Measurements from ENCODE around the gene CTNND2.

DNA sequence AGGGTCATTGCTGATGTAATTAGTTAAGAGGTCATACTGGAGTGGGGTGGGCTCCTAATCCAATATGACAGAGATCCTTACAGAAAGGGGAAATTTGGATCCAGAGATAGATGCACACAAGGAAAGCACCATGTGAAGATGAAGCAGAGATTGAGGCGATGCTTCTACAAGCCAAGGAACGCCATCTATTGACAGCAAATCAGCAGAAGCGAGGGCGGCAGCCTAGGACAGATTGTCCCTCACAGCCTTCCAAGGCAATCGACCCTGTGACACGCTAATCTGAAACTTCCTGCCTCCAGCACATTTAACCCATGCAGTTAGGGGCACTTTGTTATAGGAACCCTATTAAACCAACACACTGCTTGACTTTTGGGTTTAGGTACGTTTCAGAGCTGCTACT is 858.1 kb downstream of the CTNND2 start:
- TF ChIP-seq, protein P1, sequence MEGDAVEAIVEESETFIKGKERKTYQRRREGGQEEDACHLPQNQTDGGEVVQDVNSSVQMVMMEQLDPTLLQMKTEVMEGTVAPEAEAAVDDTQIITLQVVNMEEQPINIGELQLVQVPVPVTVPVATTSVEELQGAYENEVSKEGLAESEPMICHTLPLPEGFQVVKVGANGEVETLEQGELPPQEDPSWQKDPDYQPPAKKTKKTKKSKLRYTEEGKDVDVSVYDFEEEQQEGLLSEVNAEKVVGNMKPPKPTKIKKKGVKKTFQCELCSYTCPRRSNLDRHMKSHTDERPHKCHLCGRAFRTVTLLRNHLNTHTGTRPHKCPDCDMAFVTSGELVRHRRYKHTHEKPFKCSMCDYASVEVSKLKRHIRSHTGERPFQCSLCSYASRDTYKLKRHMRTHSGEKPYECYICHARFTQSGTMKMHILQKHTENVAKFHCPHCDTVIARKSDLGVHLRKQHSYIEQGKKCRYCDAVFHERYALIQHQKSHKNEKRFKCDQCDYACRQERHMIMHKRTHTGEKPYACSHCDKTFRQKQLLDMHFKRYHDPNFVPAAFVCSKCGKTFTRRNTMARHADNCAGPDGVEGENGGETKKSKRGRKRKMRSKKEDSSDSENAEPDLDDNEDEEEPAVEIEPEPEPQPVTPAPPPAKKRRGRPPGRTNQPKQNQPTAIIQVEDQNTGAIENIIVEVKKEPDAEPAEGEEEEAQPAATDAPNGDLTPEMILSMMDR (IDR thresholded peaks at IDR 0.05 in 2 of 3, conservative IDR thresholded peaks at IDR 0.05 in 1 of 3; ENCODE audit: control insufficient read depth in 2 of 3, extremely low read depth in 1 of 3, insufficient read depth in 1 of 3, low read depth in 3 of 3, low read length in 3 of 3) = peak in 1 of 3 experiments; percentile 61; a peak in 2 of 6 replicates
- TF ChIP-seq, protein P2, sequence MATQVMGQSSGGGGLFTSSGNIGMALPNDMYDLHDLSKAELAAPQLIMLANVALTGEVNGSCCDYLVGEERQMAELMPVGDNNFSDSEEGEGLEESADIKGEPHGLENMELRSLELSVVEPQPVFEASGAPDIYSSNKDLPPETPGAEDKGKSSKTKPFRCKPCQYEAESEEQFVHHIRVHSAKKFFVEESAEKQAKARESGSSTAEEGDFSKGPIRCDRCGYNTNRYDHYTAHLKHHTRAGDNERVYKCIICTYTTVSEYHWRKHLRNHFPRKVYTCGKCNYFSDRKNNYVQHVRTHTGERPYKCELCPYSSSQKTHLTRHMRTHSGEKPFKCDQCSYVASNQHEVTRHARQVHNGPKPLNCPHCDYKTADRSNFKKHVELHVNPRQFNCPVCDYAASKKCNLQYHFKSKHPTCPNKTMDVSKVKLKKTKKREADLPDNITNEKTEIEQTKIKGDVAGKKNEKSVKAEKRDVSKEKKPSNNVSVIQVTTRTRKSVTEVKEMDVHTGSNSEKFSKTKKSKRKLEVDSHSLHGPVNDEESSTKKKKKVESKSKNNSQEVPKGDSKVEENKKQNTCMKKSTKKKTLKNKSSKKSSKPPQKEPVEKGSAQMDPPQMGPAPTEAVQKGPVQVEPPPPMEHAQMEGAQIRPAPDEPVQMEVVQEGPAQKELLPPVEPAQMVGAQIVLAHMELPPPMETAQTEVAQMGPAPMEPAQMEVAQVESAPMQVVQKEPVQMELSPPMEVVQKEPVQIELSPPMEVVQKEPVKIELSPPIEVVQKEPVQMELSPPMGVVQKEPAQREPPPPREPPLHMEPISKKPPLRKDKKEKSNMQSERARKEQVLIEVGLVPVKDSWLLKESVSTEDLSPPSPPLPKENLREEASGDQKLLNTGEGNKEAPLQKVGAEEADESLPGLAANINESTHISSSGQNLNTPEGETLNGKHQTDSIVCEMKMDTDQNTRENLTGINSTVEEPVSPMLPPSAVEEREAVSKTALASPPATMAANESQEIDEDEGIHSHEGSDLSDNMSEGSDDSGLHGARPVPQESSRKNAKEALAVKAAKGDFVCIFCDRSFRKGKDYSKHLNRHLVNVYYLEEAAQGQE (IDR thresholded peaks at IDR 0.05; ENCODE audit: low read depth, low read length) = no peak
- TF ChIP-seq, protein P3, sequence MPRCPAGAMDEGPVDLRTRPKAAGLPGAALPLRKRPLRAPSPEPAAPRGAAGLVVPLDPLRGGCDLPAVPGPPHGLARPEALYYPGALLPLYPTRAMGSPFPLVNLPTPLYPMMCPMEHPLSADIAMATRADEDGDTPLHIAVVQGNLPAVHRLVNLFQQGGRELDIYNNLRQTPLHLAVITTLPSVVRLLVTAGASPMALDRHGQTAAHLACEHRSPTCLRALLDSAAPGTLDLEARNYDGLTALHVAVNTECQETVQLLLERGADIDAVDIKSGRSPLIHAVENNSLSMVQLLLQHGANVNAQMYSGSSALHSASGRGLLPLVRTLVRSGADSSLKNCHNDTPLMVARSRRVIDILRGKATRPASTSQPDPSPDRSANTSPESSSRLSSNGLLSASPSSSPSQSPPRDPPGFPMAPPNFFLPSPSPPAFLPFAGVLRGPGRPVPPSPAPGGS (IDR thresholded peaks at IDR 0.05; ENCODE audit: borderline replicate concordance, insufficient read depth, low read depth, low read length, poor library complexity, severe bottlenecking) = no peak
- TF ChIP-seq BMI1 (IDR thresholded peaks at IDR 0.05; ENCODE audit: borderline replicate concordance) = no peak
- no peak for TF ChIP-seq SUZ12 (IDR thresholded peaks at IDR 0.05; ENCODE audit: unreplicated experiment)

Data from GM12878 (cell line).